Right lung (tissue), 5 donors: ENCODE data around the gene VPS36. TPM values are rescaled to one million over a fixed set of nuclear protein-coding genes. Genes with fewer than 3 reads are reported as not detected.
A peak's percentile ranks its signal among the peaks of the same experiment; 100 is the strongest.
"Not testable (repeated sequence)": the region's sequence is repeated elsewhere in the genome, so short reads cannot be mapped to it uniquely, and the experiment has no call there.

Experiments
- DNase-seq, 2 donors: peaks; one replicate each; pipeline ENCODE4 v3.0.0-alpha.2; 2013
- polyA plus RNA-seq, 5 donors: library from polyadenylated mRNA; unstranded; fragments of 120-200 nt; gene quantifications; one replicate each; pipeline versions ENCODE4 v1.2.1 to v1.2.3, GENCODE V29; 2013; ENCODE audit warnings: inconsistent platforms in 1 of 5, low replicate concordance in 1 of 5; ENCODE audit not compliant: insufficient read length in 5 of 5, insufficient read depth in 1 of 5

The VPS36 gene
- polyA plus RNA-seq, 5 donors, result 48.2 to 81.0 (median 70.9) TPM

- DNase-seq, result no peak
Observed at GRCh38 chr13:52447815-52448552, 2.5 kb downstream of the VPS36 start.

- no peak for DNase-seq
Observed at GRCh38 chr13:52447354-52447753, 3.1 kb downstream of the VPS36 start.

- DNase-seq, result no peak
Observed at GRCh38 chr13:52446265-52446664, 4.2 kb downstream of the VPS36 start.

GRCh38 chr13:52432456-52432855, 18.0 kb downstream of the VPS36 start:
- no peak for DNase-seq

- no peak for DNase-seq
Observed at GRCh38 chr13:52428295-52428694, 22.1 kb downstream of the VPS36 start.

- DNase-seq, result no peak
Observed at GRCh38 chr13:52421216-52421615, 29.2 kb downstream of the VPS36 start.

DNA sequence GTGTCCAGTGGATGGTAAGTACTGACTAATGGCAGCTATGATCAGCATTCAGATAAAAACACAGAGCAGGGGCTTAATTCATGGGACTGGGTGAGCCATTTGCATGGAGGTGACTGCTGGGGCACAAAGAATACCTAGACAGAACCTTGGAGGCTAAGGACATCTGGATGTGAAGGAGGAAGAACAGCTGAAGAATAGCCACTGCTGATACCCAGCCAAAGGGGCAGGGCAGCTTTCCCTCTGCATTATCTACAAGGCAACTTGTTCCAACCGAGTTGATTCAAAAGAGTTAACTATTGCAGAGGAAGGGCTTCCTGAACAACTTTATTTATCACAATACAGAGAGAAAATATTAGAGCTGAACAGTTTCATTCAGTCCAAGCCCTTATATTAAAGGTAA, 31.4 kb downstream of the VPS36 start:
- no peak for DNase-seq

DNA sequence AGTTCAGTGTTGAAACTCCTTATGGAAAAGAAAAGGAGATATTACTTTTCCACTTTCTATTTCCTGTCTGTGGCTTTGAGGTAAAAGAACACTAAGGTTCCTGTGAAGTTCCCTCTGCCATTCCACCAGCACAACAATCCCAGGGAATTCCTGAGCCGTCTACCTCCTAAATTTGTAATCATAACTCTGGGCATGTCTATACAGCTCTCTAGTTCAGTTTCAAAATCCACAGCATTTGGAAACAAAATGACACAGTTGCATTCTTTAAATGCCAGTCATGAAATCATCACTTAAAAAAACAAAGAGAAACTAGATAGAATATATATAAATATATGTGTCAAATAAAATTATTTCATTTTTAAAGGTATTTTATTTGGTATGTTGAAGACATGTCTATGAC, 35.5 kb downstream of the VPS36 start:
- no peak for DNase-seq

DNA sequence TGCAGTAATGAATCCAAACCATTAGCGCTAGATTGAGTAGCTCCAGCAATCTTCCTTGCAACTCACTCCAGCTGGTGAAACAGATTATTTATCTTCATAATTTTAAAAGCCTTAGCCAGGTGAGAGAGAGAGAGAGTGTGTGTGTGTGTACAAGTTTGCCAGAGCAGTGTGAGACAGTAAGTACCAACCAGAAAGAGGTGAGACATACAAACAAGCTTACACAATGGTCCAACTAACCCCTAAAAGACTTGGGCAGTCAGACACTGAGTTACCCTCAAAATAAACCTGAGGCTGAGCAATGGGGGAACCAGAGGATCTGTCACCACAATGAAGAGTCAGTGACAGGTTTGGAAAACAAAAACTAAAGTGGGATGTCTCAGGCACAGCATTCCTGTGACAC, 36.4 kb downstream of the VPS36 start:
- DNase-seq, result no peak

GRCh38 chr13:52412128-52412527, 38.3 kb downstream of the VPS36 start:
- DNase-seq, result no peak

GRCh38 chr13:52411629-52412028, 38.8 kb downstream of the VPS36 start:
- DNase-seq, result no peak

DNA sequence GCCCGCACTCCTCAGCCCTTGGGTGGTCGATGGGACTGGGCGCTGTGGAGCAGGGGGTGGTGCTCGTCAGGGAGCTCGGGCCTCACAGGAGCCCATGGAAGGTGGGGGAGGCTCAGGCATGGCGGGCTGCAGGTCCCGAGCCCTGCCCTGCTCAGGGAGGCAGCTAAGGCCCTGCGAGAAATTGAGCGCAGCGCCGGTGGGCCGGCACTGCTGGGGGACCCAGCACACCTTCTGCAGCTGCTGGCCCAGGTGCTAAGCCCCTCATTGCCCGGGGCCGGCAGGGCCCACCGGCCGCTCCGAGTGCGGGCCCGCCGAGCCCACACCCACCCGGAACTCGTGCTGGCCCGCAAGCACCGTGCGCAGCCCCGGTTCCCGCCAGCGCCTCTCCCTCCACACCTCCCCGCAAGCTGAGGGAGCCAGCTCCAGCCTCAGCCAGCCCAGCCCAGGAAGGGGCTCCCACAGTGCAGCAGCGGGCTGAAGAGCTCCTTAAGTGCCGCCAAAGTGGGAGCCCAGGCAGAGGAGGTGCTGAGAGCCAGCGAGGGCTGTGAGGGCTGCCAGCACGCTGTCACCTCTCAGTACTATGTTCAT, 42.3 kb downstream of the VPS36 start:
- DNase-seq, result not testable (repeated sequence)

GRCh38 chr13:52407436-52407835, 43.0 kb downstream of the VPS36 start:
- DNase-seq, result not testable (repeated sequence)

- DNase-seq, result no peak
Observed at GRCh38 chr13:52406629-52407028, 43.8 kb downstream of the VPS36 start.

DNA sequence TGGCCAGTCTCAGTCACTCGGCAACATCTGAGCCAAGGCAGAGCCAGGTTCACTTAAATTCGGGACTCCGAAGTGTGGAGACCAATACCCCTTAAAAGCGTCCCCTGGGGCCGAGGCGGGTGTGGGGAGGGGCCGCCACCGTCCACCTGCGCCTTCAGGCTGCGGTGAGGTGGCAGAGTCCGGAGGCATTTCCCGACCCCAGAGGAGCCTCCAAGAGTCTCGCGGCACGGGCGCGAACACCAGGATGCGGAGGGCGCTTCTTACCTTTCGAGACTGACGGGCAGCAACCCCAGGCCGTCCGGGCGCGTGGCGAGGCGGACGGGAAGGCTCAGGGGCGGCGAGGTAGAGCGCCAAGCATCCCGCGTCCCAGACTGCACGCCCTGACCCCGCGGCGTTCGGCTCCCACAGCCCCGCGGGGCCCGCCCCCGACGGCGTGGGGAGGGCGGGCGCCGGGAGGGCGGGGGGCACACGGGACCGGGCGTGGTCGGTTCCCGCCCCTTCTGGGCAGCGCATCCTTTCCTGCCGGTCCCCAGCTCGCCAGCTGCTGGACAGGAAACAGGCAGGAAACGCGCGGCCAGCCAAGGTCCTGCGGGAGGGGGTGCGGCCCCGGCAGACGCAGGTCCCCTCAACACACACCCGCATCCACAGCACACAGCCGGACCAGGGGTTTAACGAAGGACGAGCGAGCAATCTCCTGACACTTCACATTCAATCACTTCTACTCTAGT, 44.5 kb downstream of the VPS36 start, which contains the start of gene THSD1:
Gene THSD1 (minus strand): TSS at position 406 of the 728 bp plus-strand sequence. CDS start 3,572 bp downstream, outside the sequence.
- peak; percentile 49 to 53 for DNase-seq

GRCh38 chr13:52405369-52405766, 45.1 kb downstream of the VPS36 start:
- DNase-seq, result no peak

DNA sequence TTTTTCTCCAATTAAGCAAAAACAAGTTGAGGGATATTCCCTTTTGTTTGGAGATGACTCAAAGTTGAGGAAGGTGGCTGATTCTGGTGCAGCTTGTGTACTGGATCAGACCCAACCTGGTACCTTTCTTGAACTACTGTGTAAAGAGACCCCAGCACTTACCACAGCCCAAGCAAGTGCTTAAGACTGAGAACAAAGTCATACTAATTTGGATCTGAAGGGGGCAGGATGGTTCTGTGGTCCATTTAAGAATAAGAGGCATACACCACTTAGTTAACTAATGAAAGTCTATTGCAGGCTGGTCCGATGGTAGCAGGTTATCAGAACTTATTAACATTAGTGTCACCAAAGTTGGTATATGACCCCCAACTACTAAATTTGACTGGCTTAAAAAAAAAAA, 50.7 kb downstream of the VPS36 start:
- DNase-seq, result no peak

DNA sequence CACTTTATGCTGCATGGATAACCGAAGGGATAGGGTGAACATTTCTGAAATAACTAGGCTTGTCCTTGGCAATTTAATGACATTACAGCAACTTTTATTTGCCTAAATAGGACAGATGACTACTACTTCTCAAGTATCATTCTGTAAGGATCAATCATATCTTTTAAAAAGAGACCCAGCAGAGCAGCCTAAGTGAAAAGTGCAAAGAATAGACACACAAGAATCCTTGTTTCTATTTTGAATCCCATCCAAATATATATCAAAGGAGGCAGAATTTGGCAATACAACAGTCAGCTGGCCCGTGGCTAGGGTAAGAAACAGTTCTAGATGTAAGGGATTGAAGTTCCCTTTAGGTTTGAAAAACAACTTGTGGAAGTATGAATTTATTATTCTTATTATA, 51.4 kb downstream of the VPS36 start:
- DNase-seq, result no peak

DNA sequence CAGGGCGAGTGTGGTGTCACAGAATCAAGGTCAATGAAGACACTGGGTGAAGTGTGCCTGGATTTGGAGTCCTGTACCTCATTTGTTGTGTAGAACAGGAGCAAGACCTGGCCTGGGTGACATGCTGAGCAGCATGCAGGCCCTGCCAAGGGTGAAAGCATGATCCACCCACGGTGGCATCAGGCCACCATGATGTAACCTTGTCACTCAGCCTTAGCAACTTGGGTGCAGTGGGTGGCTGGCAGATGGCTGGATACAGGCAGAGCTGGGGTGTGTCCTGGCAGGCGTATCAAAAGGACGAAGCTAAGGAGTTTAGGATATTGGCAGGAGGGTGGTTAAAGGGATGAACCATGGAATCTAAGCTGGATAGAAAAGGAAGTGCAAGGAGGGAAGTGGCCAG, 54.7 kb downstream of the VPS36 start:
- no peak for DNase-seq

DNA sequence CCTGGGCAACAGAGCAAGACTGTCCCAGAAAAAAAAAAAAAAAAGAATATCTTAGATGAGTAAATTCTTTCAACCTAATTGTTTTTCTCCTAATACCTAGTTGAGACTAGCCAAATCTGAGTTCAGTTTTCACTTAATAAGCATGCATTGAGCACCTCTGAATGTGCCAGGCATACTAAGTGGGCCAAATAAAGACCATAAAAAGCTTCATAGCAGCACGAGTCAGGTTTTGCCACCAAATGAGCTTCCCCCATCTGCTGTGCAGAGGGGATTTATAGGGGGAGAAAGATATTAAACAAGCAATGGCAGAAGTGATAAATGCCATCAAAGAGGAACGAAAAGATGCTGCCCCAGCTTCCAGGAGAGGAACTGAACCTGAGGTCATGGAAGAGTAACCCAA, 55.8 kb downstream of the VPS36 start:
- DNase-seq, result no peak

GRCh38 chr13:52393572-52394357, 56.7 kb downstream of the VPS36 start:
- DNase-seq, result no peak

GRCh38 chr13:52387721-52388120, 62.7 kb downstream of the VPS36 start:
- no peak for DNase-seq
